Vagina (tissue), 2 donors: ENCODE data around the gene PLEKHM3. TPM values are rescaled to one million over a fixed set of nuclear protein-coding genes. Genes with fewer than 3 reads are reported as not detected.

Experiments
- DNase-seq, 2 donors: peaks; one replicate each; pipeline ENCODE4 v3.0.0-alpha.2; 2017; ENCODE audit errors: extremely low spot score in 2 of 2
- H3K27ac ChIP-seq: fragments of 200-600 bp; sonication (generic); one replicate; pipeline ENCODE4 v1.5.1; 2019
- H3K27me3 ChIP-seq: fragments of 200-600 bp; sonication (generic); one replicate; pipeline ENCODE4 v1.5.1; 2019
- H3K36me3 ChIP-seq, 2 donors: fragments of 200-600 bp; sonication (generic); one replicate each; pipeline ENCODE4 v1.5.1; 2017 to 2019
- H3K4me1 ChIP-seq: fragments of 200-600 bp; sonication (generic); one replicate; pipeline ENCODE4 v1.5.1; 2019
- H3K4me3 ChIP-seq, 2 donors: fragments of 200-600 bp; sonication (generic); 1 replicate in 1 of 2; 2 replicates in 1 of 2; pipeline ENCODE4 v1.5.1; 2016 to 2019
- H3K9me3 ChIP-seq: fragments of 200-600 bp; sonication (generic); one replicate; pipeline ENCODE4 v1.5.1; 2019
- CTCF ChIP-seq, 3 experiments: fragments of 450-650 bp in 2 of 3; fragments of 200-600 bp in 1 of 3; sonication (generic) in 1 of 3; IDR thresholded peaks; one replicate each; pipeline ENCODE4 v1.5.1; 2017 to 2019; ENCODE audit warnings: antibody characterized with exemption in 3 of 3, mild to moderate bottlenecking in 2 of 3, moderate library complexity in 2 of 3
- POLR2A ChIP-seq, 2 donors: fragments of 450-650 bp; IDR thresholded peaks; one replicate each; pipeline ENCODE4 v1.6.1; 2017; ENCODE audit warnings: antibody characterized with exemption in 2 of 2, mild to moderate bottlenecking in 2 of 2, moderate library complexity in 2 of 2
- POLR2AphosphoS5 ChIP-seq, 2 donors: sonication (generic); formaldehyde crosslinking; IDR thresholded peaks; one replicate each; pipeline ENCODE4 v1.9.0; 2017; ENCODE audit warnings: antibody characterized with exemption in 2 of 2, mild to moderate bottlenecking in 2 of 2, low read depth in 1 of 2; ENCODE audit not compliant: insufficient read depth in 1 of 2
- intact Hi-C: fragments of 100-400 bp; cut with DNase I; formaldehyde crosslinking; loops from one replicate; pipeline ENCODE4 v1.15.1; 2023
- total RNA-seq: library from RNA; depleted of rRNA; stranded (reverse); fragments of >200 nt; gene quantifications from one replicate; pipeline ENCODE4 v1.2.3, GENCODE V29; 2016

PLEKHM3 gene
- total RNA-seq, 1 donor from 2014 or later = 21.4 TPM

- intact Hi-C loops = no loop called here
- no peaks in the 10 kb centered on the region for H3K27me3 ChIP-seq
- H3K36me3 ChIP-seq = no peaks in the 10 kb centered on the region
- no peak overlapping the region for H3K27ac ChIP-seq
- TF ChIP-seq CTCF (IDR thresholded peaks at IDR 0.05) (no peak), POLR2AphosphoS5 (IDR thresholded peaks at IDR 0.05; ENCODE audit: insufficient read depth in 1 of 2, low read depth in 1 of 2) (no peak)
- no peak for DNase-seq
- no peak overlapping the region for H3K4me3 ChIP-seq
- no peaks in the 10 kb centered on the region for H3K9me3 ChIP-seq
- no peaks in the 10 kb centered on the region for H3K4me1 ChIP-seq
Measured at GRCh38 chr2:207807516-207807915, 217.8 kb downstream of the PLEKHM3 start.

- intact Hi-C loops = no loop called here
- Histone ChIP-seq H3K36me3 (no peaks in the 10 kb centered on the region), H3K4me1 (no peaks in the 10 kb centered on the region), H3K9me3 (no peaks in the 10 kb centered on the region), H3K4me3 (no peak overlapping the region), H3K27ac (no peak overlapping the region), H3K27me3 (no peaks in the 10 kb centered on the region)
- TF ChIP-seq CTCF (IDR thresholded peaks at IDR 0.05) = no peak
- no peak for TF ChIP-seq POLR2A (IDR thresholded peaks at IDR 0.05)
- no peak for TF ChIP-seq POLR2AphosphoS5 (IDR thresholded peaks at IDR 0.05; ENCODE audit: insufficient read depth in 1 of 2, low read depth in 1 of 2)
- no peak for DNase-seq
Measured at GRCh38 chr2:207805566-207806226, 219.6 kb downstream of the PLEKHM3 start.

GRCh38 chr2:207802650-207803049, 222.7 kb downstream of the PLEKHM3 start:
- Histone ChIP-seq H3K4me1 (no peaks in the 10 kb centered on the region), H3K36me3 (no peaks in the 10 kb centered on the region), H3K27ac (no peak overlapping the region), H3K27me3 (no peaks in the 10 kb centered on the region), H3K9me3 (no peaks in the 10 kb centered on the region), H3K4me3 (no peak overlapping the region)
- TF ChIP-seq CTCF (IDR thresholded peaks at IDR 0.05) (no peak), POLR2AphosphoS5 (IDR thresholded peaks at IDR 0.05; ENCODE audit: insufficient read depth in 1 of 2, low read depth in 1 of 2) (no peak), POLR2A (IDR thresholded peaks at IDR 0.05) (no peak)
- intact Hi-C loops = no loop called here
- no peak for DNase-seq

GRCh38 chr2:207801259-207801658, 224.1 kb downstream of the PLEKHM3 start:
- no peak for DNase-seq
- intact Hi-C loops = no loop called here
- no peaks in the 10 kb centered on the region for H3K9me3 ChIP-seq
- H3K36me3 ChIP-seq = no peaks in the 10 kb centered on the region
- TF ChIP-seq POLR2A (IDR thresholded peaks at IDR 0.05) = no peak
- no peak for TF ChIP-seq POLR2AphosphoS5 (IDR thresholded peaks at IDR 0.05; ENCODE audit: insufficient read depth in 1 of 2, low read depth in 1 of 2)
- no peak for TF ChIP-seq CTCF (IDR thresholded peaks at IDR 0.05)
- H3K4me1 ChIP-seq = no peaks in the 10 kb centered on the region
- H3K27ac ChIP-seq = no peak overlapping the region
- no peaks in the 10 kb centered on the region for H3K27me3 ChIP-seq
- no peak overlapping the region for H3K4me3 ChIP-seq

- intact Hi-C loops = no loop called here
- H3K27me3 ChIP-seq = no peaks in the 10 kb centered on the region
- no peaks in the 10 kb centered on the region for H3K36me3 ChIP-seq
- DNase-seq = no peak
- no peak overlapping the region for H3K4me3 ChIP-seq
- H3K4me1 ChIP-seq = no peaks in the 10 kb centered on the region
- no peaks in the 10 kb centered on the region for H3K9me3 ChIP-seq
- no peak overlapping the region for H3K27ac ChIP-seq
- TF ChIP-seq POLR2A (IDR thresholded peaks at IDR 0.05) (no peak), CTCF (IDR thresholded peaks at IDR 0.05) (no peak), POLR2AphosphoS5 (IDR thresholded peaks at IDR 0.05; ENCODE audit: insufficient read depth in 1 of 2, low read depth in 1 of 2) (no peak)
Measured at GRCh38 chr2:207796585-207797350, 228.6 kb downstream of the PLEKHM3 start.
